ENCODE data around the gene SULT4A1. TPM values are rescaled to one million over a fixed set of nuclear protein-coding genes. Genes with fewer than 3 reads are reported as not detected.

The SULT4A1 gene
- total RNA-seq, 2 experiments from 2014 or later: not detected

- H3K27ac ChIP-seq (ENCODE audit: low read depth, low read length, poor library complexity, severe bottlenecking): no peak overlapping the region
- no peaks in the 10 kb centered on the region for H3K79me2 ChIP-seq (ENCODE audit: insufficient read depth, low read depth, low read length)
- DNase-seq (ENCODE audit: low spot score): no peak
- no peak overlapping the region for H2AFZ ChIP-seq (ENCODE audit: low read length)
- intact Hi-C loops (cut with micrococcal nuclease; ENCODE audit: unreplicated experiment): no loop called here
- ChIA-PET CTCF (ENCODE audit: unreplicated experiment) (no interaction called here), POLR2A (no interaction called here)
- no TSS peak for BruUV-seq (replicated peaks)
- H4K20me1 ChIP-seq (ENCODE audit: insufficient read depth, low read length): no peaks in the 10 kb centered on the region
- no peaks in the 10 kb centered on the region for H3K36me3 ChIP-seq (ENCODE audit: insufficient read depth, low read length)
- H3K4me3 ChIP-seq (ENCODE audit: low read depth, low read length, poor library complexity, severe bottlenecking): no peak overlapping the region
- no peak overlapping the region for H3K4me2 ChIP-seq (ENCODE audit: low read length)
- H3K4me1 ChIP-seq (ENCODE audit: insufficient read depth, low read length, poor library complexity, severe bottlenecking): no peaks in the 10 kb centered on the region
- no peaks in the 10 kb centered on the region for H3K9me3 ChIP-seq (ENCODE audit: low read length)
- H3K9me2 ChIP-seq (ENCODE audit: insufficient read depth, low read length): no peaks in the 10 kb centered on the region
- TF ChIP-seq, protein P1, sequence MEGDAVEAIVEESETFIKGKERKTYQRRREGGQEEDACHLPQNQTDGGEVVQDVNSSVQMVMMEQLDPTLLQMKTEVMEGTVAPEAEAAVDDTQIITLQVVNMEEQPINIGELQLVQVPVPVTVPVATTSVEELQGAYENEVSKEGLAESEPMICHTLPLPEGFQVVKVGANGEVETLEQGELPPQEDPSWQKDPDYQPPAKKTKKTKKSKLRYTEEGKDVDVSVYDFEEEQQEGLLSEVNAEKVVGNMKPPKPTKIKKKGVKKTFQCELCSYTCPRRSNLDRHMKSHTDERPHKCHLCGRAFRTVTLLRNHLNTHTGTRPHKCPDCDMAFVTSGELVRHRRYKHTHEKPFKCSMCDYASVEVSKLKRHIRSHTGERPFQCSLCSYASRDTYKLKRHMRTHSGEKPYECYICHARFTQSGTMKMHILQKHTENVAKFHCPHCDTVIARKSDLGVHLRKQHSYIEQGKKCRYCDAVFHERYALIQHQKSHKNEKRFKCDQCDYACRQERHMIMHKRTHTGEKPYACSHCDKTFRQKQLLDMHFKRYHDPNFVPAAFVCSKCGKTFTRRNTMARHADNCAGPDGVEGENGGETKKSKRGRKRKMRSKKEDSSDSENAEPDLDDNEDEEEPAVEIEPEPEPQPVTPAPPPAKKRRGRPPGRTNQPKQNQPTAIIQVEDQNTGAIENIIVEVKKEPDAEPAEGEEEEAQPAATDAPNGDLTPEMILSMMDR (conservative IDR thresholded peaks at IDR 0.05; ENCODE audit: low read length): no peak
- TF ChIP-seq EZH2phosphoT487 (IDR thresholded peaks at IDR 0.05; ENCODE audit: borderline replicate concordance, low read depth, low read length): no peak
Observed at GRCh38 chr22:43861529-43861928, 784 bp downstream of the SULT4A1 start.

DNA sequence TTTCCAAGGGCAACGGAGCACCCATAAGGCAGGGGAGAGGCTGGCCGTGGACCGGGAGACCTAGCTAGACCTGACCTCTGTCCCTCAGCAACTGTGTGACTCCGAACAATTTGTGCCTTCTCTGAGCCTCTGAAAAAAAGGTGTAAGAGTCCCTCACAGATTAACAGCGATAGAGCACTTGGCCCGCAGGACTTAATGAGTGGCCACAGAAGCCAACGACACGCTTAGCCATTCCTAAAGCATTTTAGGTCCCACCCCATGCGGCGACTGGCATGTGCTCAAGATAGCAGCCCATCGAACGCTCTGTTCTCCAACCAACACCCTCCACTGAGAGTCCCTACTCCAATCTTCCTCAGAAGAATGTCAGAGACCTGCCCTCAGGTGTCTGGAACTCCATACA, 1.5 kb downstream of the SULT4A1 start:
- intact Hi-C loops (cut with micrococcal nuclease; ENCODE audit: unreplicated experiment): no loop called here
- no peak overlapping the region for H2AFZ ChIP-seq (ENCODE audit: low read length)
- no peaks in the 10 kb centered on the region for H4K20me1 ChIP-seq (ENCODE audit: insufficient read depth, low read length)
- H3K4me1 ChIP-seq (ENCODE audit: insufficient read depth, low read length, poor library complexity, severe bottlenecking): no peaks in the 10 kb centered on the region
- H3K27ac ChIP-seq (ENCODE audit: low read depth, low read length, poor library complexity, severe bottlenecking): no peak overlapping the region
- CTCF ChIA-PET (ENCODE audit: unreplicated experiment): no interaction called here
- no TSS peak for BruUV-seq (replicated peaks)
- DNase-seq (ENCODE audit: low spot score): no peak
- no peaks in the 10 kb centered on the region for H3K79me2 ChIP-seq (ENCODE audit: insufficient read depth, low read depth, low read length)
- no peaks in the 10 kb centered on the region for H3K36me3 ChIP-seq (ENCODE audit: insufficient read depth, low read length)
- H3K9me2 ChIP-seq (ENCODE audit: insufficient read depth, low read length): no peaks in the 10 kb centered on the region
- TF ChIP-seq, protein P1 (conservative IDR thresholded peaks at IDR 0.05; ENCODE audit: low read length): no peak
- TF ChIP-seq EZH2phosphoT487 (IDR thresholded peaks at IDR 0.05; ENCODE audit: borderline replicate concordance, low read depth, low read length): no peak
- no peak overlapping the region for H3K4me2 ChIP-seq (ENCODE audit: low read length)
- no peak overlapping the region for H3K4me3 ChIP-seq (ENCODE audit: low read depth, low read length, poor library complexity, severe bottlenecking)
- POLR2A ChIA-PET: no interaction called here
- H3K9me3 ChIP-seq (ENCODE audit: low read length): no peaks in the 10 kb centered on the region

DNA sequence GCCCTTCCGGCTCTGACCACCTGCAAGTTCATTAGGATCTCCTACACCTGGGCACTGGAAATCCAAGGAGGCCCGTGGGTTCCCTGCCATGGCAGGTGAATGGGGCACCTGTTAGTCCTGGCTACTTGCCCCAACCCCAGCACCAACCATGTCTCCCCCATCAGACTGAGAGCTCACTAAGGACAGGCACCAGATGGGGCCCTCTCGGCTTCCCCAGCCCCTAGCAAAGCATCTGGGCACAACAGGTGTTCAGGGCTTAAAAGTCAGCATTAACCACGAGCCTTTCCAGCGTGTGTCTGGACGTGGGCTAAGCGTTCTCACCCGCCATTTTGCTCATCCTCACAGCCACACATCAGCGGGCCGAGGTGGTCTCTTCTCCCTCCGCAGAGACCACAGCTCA, 2.2 kb downstream of the SULT4A1 start:
- CTCF ChIA-PET (ENCODE audit: unreplicated experiment): no interaction called here
- no peak for DNase-seq (ENCODE audit: low spot score)
- Histone ChIP-seq H2AFZ (ENCODE audit: low read length) (no peak overlapping the region), H3K36me3 (ENCODE audit: insufficient read depth, low read length) (no peaks in the 10 kb centered on the region), H3K4me1 (ENCODE audit: insufficient read depth, low read length, poor library complexity, severe bottlenecking) (no peaks in the 10 kb centered on the region), H3K9me3 (ENCODE audit: low read length) (no peaks in the 10 kb centered on the region), H3K9me2 (ENCODE audit: insufficient read depth, low read length) (no peaks in the 10 kb centered on the region), H3K4me2 (ENCODE audit: low read length) (no peak overlapping the region), H3K27ac (ENCODE audit: low read depth, low read length, poor library complexity, severe bottlenecking) (no peak overlapping the region), H4K20me1 (ENCODE audit: insufficient read depth, low read length) (no peaks in the 10 kb centered on the region), H3K4me3 (ENCODE audit: low read depth, low read length, poor library complexity, severe bottlenecking) (no peak overlapping the region), H3K79me2 (ENCODE audit: insufficient read depth, low read depth, low read length) (no peaks in the 10 kb centered on the region)
- no TSS peak for BruUV-seq (replicated peaks)
- no peak for TF ChIP-seq EZH2phosphoT487 (IDR thresholded peaks at IDR 0.05; ENCODE audit: borderline replicate concordance, low read depth, low read length)
- TF ChIP-seq, protein P1 (conservative IDR thresholded peaks at IDR 0.05; ENCODE audit: low read length): no peak
- intact Hi-C loops (cut with micrococcal nuclease; ENCODE audit: unreplicated experiment): no loop called here
- POLR2A ChIA-PET: no interaction called here
